NCI-H345 treated with DMSO at 0.1 percent for 48 hours (cell line): ENCODE data around the gene CBLN4.

ENCODE experiments used
- DNase-seq: peaks from one replicate; lab custom pipeline; 2025; ENCODE audit not compliant: unreplicated experiment; lab: John Stamatoyannopoulos, UW

CBLN4 gene

DNA sequence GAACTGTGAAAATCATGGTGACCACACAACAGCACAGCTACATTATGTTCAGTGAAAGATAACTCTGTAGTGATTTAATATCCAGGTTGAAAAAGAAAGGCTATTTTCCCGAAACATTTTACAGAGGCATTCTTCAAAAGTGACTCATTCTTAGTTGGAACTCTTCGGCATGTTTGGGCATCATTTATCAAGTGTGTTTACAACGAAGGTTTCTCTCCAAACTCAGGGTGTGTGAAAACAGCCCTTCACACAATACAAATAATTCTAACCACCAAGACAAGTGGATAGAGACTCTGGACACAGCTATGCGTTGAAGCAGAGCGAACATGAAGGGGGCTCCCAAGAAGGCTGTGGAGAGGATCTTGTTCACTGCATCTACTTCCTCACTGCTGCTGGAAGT, 57.6 kb downstream of the CBLN4 start:
- DNase-seq, result no peak
